Activated CD8-positive, alpha-beta memory T cell treated with anti-CD3 and anti-CD28 coated beads, Interleukin-2, amount 10 ng/mL, durations not matched to agents 7 days and 5 days (primary cell): ENCODE results near the gene TBL3. TPM values are rescaled to one million over a fixed set of nuclear protein-coding genes. Genes with fewer than 3 reads are reported as not detected.
"Not testable (repeated sequence)": the region's sequence is repeated elsewhere in the genome, so short reads cannot be mapped to it uniquely, and the experiment has no call there.

Source experiments
- ATAC-seq: fragments of 150-1000 bp; cut with Tn5 transposase; one replicate; pipeline ENCODE4 v1.10.0; 2021; ENCODE audit warnings: moderate library complexity
- CTCF ChIA-PET: fragments of 350-600 bp; sonication (Branson Sonifier 250); formaldehyde crosslinking; loops from one replicate; lab custom pipeline; 2021; ENCODE audit warnings: antibody characterized with exemption; lab: Charles Lee
- DNase-seq: peaks from one replicate; pipeline ENCODE4 v3.0.0-alpha.2; 2020
- H3K27ac Mint-ChIP-seq: one replicate; pipeline ENCODE4 v1.8.0; 2021; ENCODE audit warnings: mild to moderate bottlenecking, mixed read lengths
- H3K27me3 Mint-ChIP-seq: one replicate; pipeline ENCODE4 v1.8.0; 2021; ENCODE audit warnings: mixed read lengths
- H3K36me3 Mint-ChIP-seq: one replicate; pipeline ENCODE4 v1.8.0; 2021; ENCODE audit warnings: mild to moderate bottlenecking, mixed read lengths
- H3K4me1 Mint-ChIP-seq: one replicate; pipeline ENCODE4 v1.8.0; 2021; ENCODE audit warnings: mixed read lengths
- H3K4me3 Mint-ChIP-seq: one replicate; pipeline ENCODE4 v1.8.0; 2021; ENCODE audit warnings: mild to moderate bottlenecking, moderate library complexity, mixed read lengths
- H3K9me3 Mint-ChIP-seq: one replicate; pipeline ENCODE4 v1.8.0; 2022; ENCODE audit warnings: low read depth, mixed read lengths
- total RNA-seq, 2 experiments: library from RNA; stranded (reverse); gene quantifications; one replicate each; pipeline ENCODE4 v1.2.3, GENCODE V29; 2021

TBL3 gene
- total RNA-seq, 2 experiments from 2014 or later, result 41.9 to 42.3 TPM

- Mint-ChIP-seq H3K36me3 (peaks cover 8% of the 10 kb centered on the region), H3K4me1 (peaks cover 13% of the 10 kb centered on the region), H3K9me3 (no peaks in the 10 kb centered on the region), H3K4me3 (no peak overlapping the region), H3K27ac (no peak overlapping the region), H3K27me3 (no peaks in the 10 kb centered on the region)
- CTCF ChIA-PET, result interaction anchor here (0.6 kb wide), 2 partner anchors 64 to 183 kb away, joined by 3 read pairs; no protein-coding TSS in a partner anchor
- DNase-seq, result no peak
- no peak for ATAC-seq
Measured at GRCh38 chr16:1938316-1938715, 33.5 kb upstream of the TBL3 start.

- H3K27ac Mint-ChIP-seq, result no peak overlapping the region
- H3K9me3 Mint-ChIP-seq, result no peaks in the 10 kb centered on the region
- ATAC-seq, result no peak
- CTCF ChIA-PET, result interaction anchor here (0.6 kb wide), 2 partner anchors 65 to 184 kb away, joined by 3 read pairs; no protein-coding TSS in a partner anchor
- H3K36me3 Mint-ChIP-seq, result peaks cover 8% of the 10 kb centered on the region
- H3K27me3 Mint-ChIP-seq, result no peaks in the 10 kb centered on the region
- H3K4me1 Mint-ChIP-seq, result peaks cover 17% of the 10 kb centered on the region
- DNase-seq, result no peak
- H3K4me3 Mint-ChIP-seq, result no peak overlapping the region
Measured at GRCh38 chr16:1938910-1939309, 32.9 kb upstream of the TBL3 start.

- not testable (repeated sequence) for H3K36me3 Mint-ChIP-seq, DNase-seq, H3K27ac Mint-ChIP-seq, H3K27me3 Mint-ChIP-seq, H3K9me3 Mint-ChIP-seq, ATAC-seq, H3K4me3 Mint-ChIP-seq
- peaks cover 26% of the 10 kb centered on the region for H3K4me1 Mint-ChIP-seq
- CTCF ChIA-PET, result interaction anchor here (1.2 to 2.8 kb wide), 2 partner anchors 11 to 201 kb away, joined by 5 to 17 read pairs; no protein-coding TSS in a partner anchor
Measured at GRCh38 chr16:1939833-1940232, 32.0 kb upstream of the TBL3 start.

- DNase-seq, result no peak
- peaks cover 26% of the 10 kb centered on the region for H3K4me1 Mint-ChIP-seq
- ATAC-seq, result no peak
- H3K36me3 Mint-ChIP-seq, result peaks cover 8% of the 10 kb centered on the region
- no peak overlapping the region for H3K4me3 Mint-ChIP-seq
- no peaks in the 10 kb centered on the region for H3K27me3 Mint-ChIP-seq
- H3K9me3 Mint-ChIP-seq, result no peaks in the 10 kb centered on the region
- no peak overlapping the region for H3K27ac Mint-ChIP-seq
- CTCF ChIA-PET, result interaction anchor here (0.6 to 2.8 kb wide), 7 partner anchors 11 to 229 kb away, joined by 3 to 17 read pairs (median 5); partner anchors contain the start of genes NUBP2, SPSB3 and TBL3
Measured at GRCh38 chr16:1940273-1941161, 31.3 kb upstream of the TBL3 start.

GRCh38 chr16:1941162-1942046, 30.4 kb upstream of the TBL3 start:
- no peak for DNase-seq
- no peak for ATAC-seq
- Mint-ChIP-seq H3K27me3 (no peaks in the 10 kb centered on the region), H3K9me3 (no peaks in the 10 kb centered on the region), H3K27ac (no peak overlapping the region), H3K4me3 (peak overlapping the region; percentile 82), H3K36me3 (peaks cover 8% of the 10 kb centered on the region), H3K4me1 (peaks cover 26% of the 10 kb centered on the region)
- CTCF ChIA-PET, result interaction anchor here (0.6 to 2.8 kb wide), 7 partner anchors 10 to 230 kb away, joined by 3 to 17 read pairs (median 3); partner anchors contain the start of genes NUBP2, SPSB3 and TBL3

GRCh38 chr16:1942047-1942809, 29.6 kb upstream of the TBL3 start:
- H3K27me3 Mint-ChIP-seq, result no peaks in the 10 kb centered on the region
- peak overlapping the region; percentile 82 for H3K4me3 Mint-ChIP-seq
- CTCF ChIA-PET, result interaction anchor here (0.8 to 2.8 kb wide), 6 partner anchors 10 to 198 kb away, joined by 3 to 17 read pairs (median 4); partner anchors contain the start of genes NUBP2, SPSB3 and TBL3
- H3K4me1 Mint-ChIP-seq, result peaks cover 26% of the 10 kb centered on the region
- peak overlapping the region; percentile 78 for H3K27ac Mint-ChIP-seq
- no peak for ATAC-seq
- DNase-seq, result no peak
- H3K36me3 Mint-ChIP-seq, result peaks cover 8% of the 10 kb centered on the region
- no peaks in the 10 kb centered on the region for H3K9me3 Mint-ChIP-seq

GRCh38 chr16:1942810-1943726, 28.8 kb upstream of the TBL3 start, which contains the start of gene MSRB1:
Gene MSRB1, minus strand, starts transcription at chr16:1943199. Its CDS starts 43 bp downstream, at chr16:1943156.
- Mint-ChIP-seq H3K4me3 (peak within 1 kb of the TSS; percentile 82), H3K9me3 (no peaks in the 10 kb centered on the region), H3K27ac (peak within 1 kb of the TSS; percentile 78), H3K27me3 (no peaks in the 10 kb centered on the region), H3K36me3 (peaks cover 6% of the 10 kb centered on the region), H3K4me1 (peaks cover 26% of the 10 kb centered on the region)
- ATAC-seq, result peak; percentile 96
- peak; percentile 100 for DNase-seq
- CTCF ChIA-PET, result interaction anchor here (0.6 to 1.7 kb wide), 9 partner anchors 10 to 969 kb away, joined by 3 to 9 read pairs (median 4); partner anchors contain the start of genes ECI1, FLYWCH1, NDUFB10 and TBL3

GRCh38 chr16:1944612-1945199, 27.1 kb upstream of the TBL3 start:
- Mint-ChIP-seq H3K9me3 (no peaks in the 10 kb centered on the region), H3K36me3 (no peaks in the 10 kb centered on the region), H3K27ac (peak overlapping the region; percentile 78), H3K4me1 (peaks cover 26% of the 10 kb centered on the region), H3K27me3 (no peaks in the 10 kb centered on the region), H3K4me3 (peak overlapping the region; percentile 82)
- ATAC-seq (no peak), DNase-seq (no peak)
- CTCF ChIA-PET, result interaction anchor here (1.2 to 1.7 kb wide), 3 partner anchors 15 to 967 kb away, joined by 3 to 5 read pairs (median 4); partner anchors contain the start of genes FLYWCH1 and NDUFB10

- no peak for ATAC-seq
- Mint-ChIP-seq H3K9me3 (no peaks in the 10 kb centered on the region), H3K27me3 (no peaks in the 10 kb centered on the region), H3K27ac (no peak overlapping the region), H3K4me1 (peaks cover 26% of the 10 kb centered on the region), H3K4me3 (no peak overlapping the region), H3K36me3 (no peaks in the 10 kb centered on the region)
- DNase-seq, result no peak
- CTCF ChIA-PET, result interaction anchor here (0.8 to 1.2 kb wide), 2 partner anchors 17 to 20 kb away, joined by 3 read pairs; no protein-coding TSS in a partner anchor
Measured at GRCh38 chr16:1945559-1946391, 26.1 kb upstream of the TBL3 start.

- CTCF ChIA-PET, result no interaction called here
- H3K27me3 Mint-ChIP-seq, result no peaks in the 10 kb centered on the region
Measured at GRCh38 chr16:1946495-1947368, 25.1 kb upstream of the TBL3 start.

More at GRCh38 chr16:1946495-1947368, 25.1 kb upstream of the TBL3 start:
- Mint-ChIP-seq H3K27ac (no peak overlapping the region), H3K4me1 (peaks cover 23% of the 10 kb centered on the region), H3K4me3 (no peak overlapping the region), H3K9me3 (no peaks in the 10 kb centered on the region), H3K36me3 (no peaks in the 10 kb centered on the region)
- ATAC-seq (no peak), DNase-seq (no peak)
